Tibial nerve (tissue), 4 donors: ENCODE results near the gene ZMYND8. TPM values are rescaled to one million over a fixed set of nuclear protein-coding genes. Genes with fewer than 3 reads are reported as not detected.
"Not testable (repeated sequence)": the region's sequence is repeated elsewhere in the genome, so short reads cannot be mapped to it uniquely, and the experiment has no call there.

Experiments used
- DNase-seq, 2 donors: peaks; one replicate each; pipeline ENCODE4 v3.0.0-alpha.2; 2019; ENCODE audit warnings: low spot score in 2 of 2
- H3K27ac ChIP-seq, 4 donors: fragments of 200-600 bp; sonication (generic) in 3 of 4; one replicate each; pipeline ENCODE4 v1.5.1; 2017 to 2019; ENCODE audit warnings: mild to moderate bottlenecking in 1 of 4
- H3K27me3 ChIP-seq, 2 donors: fragments of 200-600 bp; sonication (generic) in 1 of 2; one replicate each; pipeline versions ENCODE4 v1.5.1 to v1.6.0; 2017 to 2019
- H3K36me3 ChIP-seq, 3 donors: fragments of 200-600 bp; sonication (generic); one replicate each; pipeline ENCODE4 v1.5.1; 2018 to 2019
- H3K4me1 ChIP-seq, 4 donors: fragments of 200-600 bp; sonication (generic) in 3 of 4; one replicate each; pipeline ENCODE4 v1.5.1; 2017 to 2019
- H3K4me3 ChIP-seq, 4 donors: fragments of 200-600 bp; sonication (generic) in 3 of 4; one replicate each; pipeline ENCODE4 v1.5.1; 2017 to 2019; ENCODE audit warnings: mild to moderate bottlenecking in 1 of 4, moderate library complexity in 1 of 4
- H3K9me3 ChIP-seq, 4 donors: fragments of 200-600 bp; sonication (generic) in 3 of 4; one replicate each; pipeline ENCODE4 v1.5.1; 2017 to 2019
- CTCF ChIP-seq, 5 experiments: fragments of 200-600 bp in 3 of 5; fragments of 450-650 bp in 2 of 5; sonication (generic) in 3 of 5; IDR thresholded peaks; one replicate each; pipeline ENCODE4 v1.5.1; 2016 to 2019; ENCODE audit warnings: antibody characterized with exemption in 5 of 5, mild to moderate bottlenecking in 3 of 5, moderate library complexity in 2 of 5
- EP300 ChIP-seq, 2 donors: sonication (generic); formaldehyde crosslinking; IDR thresholded peaks; one replicate each; pipeline ENCODE4 v1.6.1; 2017; ENCODE audit warnings: antibody characterized with exemption in 2 of 2, mild to moderate bottlenecking in 1 of 2
- POLR2A ChIP-seq, 2 donors: fragments of 450-650 bp; IDR thresholded peaks; one replicate each; pipeline ENCODE4 v1.6.1; 2017; ENCODE audit warnings: antibody characterized with exemption in 2 of 2, mild to moderate bottlenecking in 2 of 2, moderate library complexity in 2 of 2
- WGBS, 2 donors: methylation state at CpG; one replicate each; pipeline ENCODE4 v1.1.5; 2018; 5-methylcytosine and 5-hydroxymethylcytosine counted together
- total RNA-seq, 4 donors: library from RNA; depleted of rRNA; stranded (reverse); fragments of >200 nt; gene quantifications; one replicate each; pipeline ENCODE4 v1.1.0, GENCODE V29; 2016

Gene ZMYND8
- total RNA-seq, 4 donors from 2014 or later: 45.3 to 69.9 (median 49.8) TPM

- Histone ChIP-seq H3K36me3 (no peaks in the 10 kb centered on the region), H3K9me3 (peaks cover 0 to 4% (median 0%) of the 10 kb centered on the region in 4 donors), H3K27me3 (no peaks in the 10 kb centered on the region), H3K4me3 (no peak overlapping the region), H3K4me1 (peaks cover 0 to under 1% (median 0%) of the 10 kb centered on the region in 4 donors), H3K27ac (no peak overlapping the region)
- 89 to 90% methylated on average over 6 of the region's 6 CpGs for WGBS, 2 donors
- TF ChIP-seq EP300 (IDR thresholded peaks at IDR 0.05) (no peak), CTCF (IDR thresholded peaks at IDR 0.05) (no peak), POLR2A (IDR thresholded peaks at IDR 0.05) (no peak)
- DNase-seq: no peak
These were observed 33.4 kb upstream of the ZMYND8 start for GRCh38 chr20:47389867-47390347.

GRCh38 chr20:47385968-47386367 lies 29.5 kb upstream of the ZMYND8 start:
- not testable (repeated sequence) for H3K36me3 ChIP-seq, H3K4me3 ChIP-seq, H3K27ac ChIP-seq, DNase-seq, H3K27me3 ChIP-seq, H3K9me3 ChIP-seq
- H3K4me1 ChIP-seq: peaks cover 0 to 16% (median 5%) of the 10 kb centered on the region in 4 donors
- 94 to 98% methylated on average over 5 of the region's 5 CpGs for WGBS, 2 donors

- Histone ChIP-seq H3K9me3 (no peaks in the 10 kb centered on the region), H3K36me3 (no peaks in the 10 kb centered on the region), H3K27ac (peak overlapping the region in 1 of 4 donors; percentile 86), H3K4me1 (peaks cover 0 to 16% (median 5%) of the 10 kb centered on the region in 4 donors), H3K4me3 (no peak overlapping the region), H3K27me3 (no peaks in the 10 kb centered on the region)
- DNase-seq: no peak
- TF ChIP-seq POLR2A (IDR thresholded peaks at IDR 0.05) (no peak), CTCF (IDR thresholded peaks at IDR 0.05) (no peak), EP300 (IDR thresholded peaks at IDR 0.05) (no peak)
- 88 to 92% methylated on average over 5 of the region's 5 CpGs for WGBS, 2 donors
These were observed 26.4 kb upstream of the ZMYND8 start for GRCh38 chr20:47382746-47383415.

GRCh38 chr20:47380481-47380880 lies 24.0 kb upstream of the ZMYND8 start:
- Histone ChIP-seq H3K4me3 (no peak overlapping the region), H3K27me3 (no peaks in the 10 kb centered on the region), H3K4me1 (peaks cover 0 to 16% (median 5%) of the 10 kb centered on the region in 4 donors), H3K27ac (no peak overlapping the region), H3K36me3 (no peaks in the 10 kb centered on the region), H3K9me3 (no peaks in the 10 kb centered on the region)
- no peak for TF ChIP-seq CTCF (IDR thresholded peaks at IDR 0.05)
- DNase-seq: no peak
- WGBS, 2 donors: 93 to 95% methylated on average over 4 of the region's 4 CpGs

GRCh38 chr20:47379433-47380150 lies 23.1 kb upstream of the ZMYND8 start:
- no peaks in the 10 kb centered on the region for H3K27me3 ChIP-seq
- H3K27ac ChIP-seq: no peak overlapping the region
- no peaks in the 10 kb centered on the region for H3K36me3 ChIP-seq
- no peaks in the 10 kb centered on the region for H3K9me3 ChIP-seq
- WGBS, 2 donors: 84 to 86% methylated on average over 15 of the region's 15 CpGs
- H3K4me1 ChIP-seq: peaks cover 0 to 13% (median 4%) of the 10 kb centered on the region in 4 donors
- H3K4me3 ChIP-seq: no peak overlapping the region
- no peak for DNase-seq
- TF ChIP-seq CTCF (IDR thresholded peaks at IDR 0.05) (no peak), EP300 (IDR thresholded peaks at IDR 0.05) (no peak), POLR2A (IDR thresholded peaks at IDR 0.05) (no peak)
